Left kidney (tissue), 8 donors: Measurements from ENCODE around the gene TBX10. TPM values are rescaled to one million over a fixed set of nuclear protein-coding genes. Genes with fewer than 3 reads are reported as not detected.
"Not testable (repeated sequence)": the region's sequence is repeated elsewhere in the genome, so short reads cannot be mapped to it uniquely, and the experiment has no call there.

Experiments
- DNase-seq: peaks from one replicate; pipeline ENCODE4 v3.0.0-alpha.2; 2013
- long read RNA-seq, 8 donors: transcript quantifications; one replicate each; lab custom pipeline, GENCODE V29; 2026
- polyA plus RNA-seq: library from polyadenylated mRNA; unstranded; fragments of 120-200 nt; gene quantifications from one replicate; pipeline ENCODE4 v1.2.1, GENCODE V29; 2013; ENCODE audit not compliant: insufficient read length

The TBX10 gene
- polyA plus RNA-seq: not detected
- long read RNA-seq, donor 1: 0 reads
- long read RNA-seq, donor 2: 0 reads
- long read RNA-seq, donor 3: 0 reads
- long read RNA-seq, donor 4: 0 reads
- long read RNA-seq, donor 5: 0 reads
- long read RNA-seq, donor 6: 0 reads
- long read RNA-seq, donor 7: 0 reads
- long read RNA-seq, donor 8: 0 reads

DNA sequence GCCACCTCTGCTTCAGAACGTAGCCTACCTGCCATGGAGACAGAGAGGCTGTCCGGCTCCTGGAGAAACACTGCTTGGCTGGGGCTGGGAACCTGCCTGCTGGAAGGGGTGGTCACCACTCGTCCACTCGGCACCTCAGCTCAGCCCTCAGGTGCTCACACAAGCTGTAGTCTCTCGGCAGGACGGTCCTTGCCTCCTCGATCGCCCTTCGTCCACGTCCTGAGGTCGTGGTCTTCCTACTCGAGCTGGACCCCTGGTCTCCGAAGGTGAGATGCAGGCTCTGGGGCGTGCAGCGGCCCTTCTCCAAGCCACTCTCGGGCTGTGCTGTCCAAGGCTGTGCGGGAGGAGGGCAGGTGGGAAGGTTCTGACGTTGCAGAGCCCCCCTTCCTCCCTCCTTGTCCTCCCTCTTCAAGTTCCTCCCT lies at the start of gene TBX10:
Gene TBX10 (minus strand): TSS at position 326 of the 422 bp plus-strand sequence. CDS start 291 bp downstream, at position 35.
- no peak for DNase-seq

DNA sequence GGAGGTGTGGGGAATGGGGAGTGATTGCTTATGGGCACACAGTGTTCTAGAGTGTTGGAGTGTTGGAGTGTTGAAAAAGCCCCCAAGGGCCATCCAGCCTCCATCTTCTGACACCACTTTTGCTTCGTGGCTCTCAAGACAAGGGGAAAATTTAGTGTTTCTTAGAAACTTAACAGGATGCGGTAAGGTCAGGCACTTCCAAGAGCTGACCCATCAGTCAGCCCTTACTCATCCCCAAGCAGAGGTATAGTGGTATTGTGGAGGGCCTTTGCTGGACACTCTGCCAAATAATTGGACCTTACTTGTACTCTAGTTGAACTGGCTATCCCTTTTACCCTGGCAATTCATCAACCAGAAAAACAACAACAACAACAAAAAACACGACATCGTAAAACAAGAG lies 49.6 kb upstream of the TBX10 start:
- DNase-seq: no peak

DNA sequence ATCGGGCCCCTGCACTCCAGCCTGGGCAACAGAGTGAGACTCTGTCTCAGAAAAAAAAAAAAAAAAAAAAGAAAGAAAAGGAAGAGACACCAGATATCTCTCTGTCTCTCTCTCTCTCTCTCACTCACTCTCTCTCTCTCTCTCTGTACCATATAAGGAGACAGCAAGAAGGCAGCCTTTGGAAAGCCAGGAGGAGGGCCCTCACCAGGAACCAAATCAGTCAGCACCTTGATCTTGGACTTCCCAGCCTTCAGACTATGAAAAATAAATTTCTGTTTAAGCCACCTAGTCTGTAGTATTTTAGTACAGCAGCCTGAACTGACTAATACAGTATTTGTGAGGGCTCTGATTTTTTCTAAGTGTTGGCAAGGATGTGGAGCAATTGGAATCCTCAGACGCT lies 48.4 kb upstream of the TBX10 start:
- no peak for DNase-seq

DNA sequence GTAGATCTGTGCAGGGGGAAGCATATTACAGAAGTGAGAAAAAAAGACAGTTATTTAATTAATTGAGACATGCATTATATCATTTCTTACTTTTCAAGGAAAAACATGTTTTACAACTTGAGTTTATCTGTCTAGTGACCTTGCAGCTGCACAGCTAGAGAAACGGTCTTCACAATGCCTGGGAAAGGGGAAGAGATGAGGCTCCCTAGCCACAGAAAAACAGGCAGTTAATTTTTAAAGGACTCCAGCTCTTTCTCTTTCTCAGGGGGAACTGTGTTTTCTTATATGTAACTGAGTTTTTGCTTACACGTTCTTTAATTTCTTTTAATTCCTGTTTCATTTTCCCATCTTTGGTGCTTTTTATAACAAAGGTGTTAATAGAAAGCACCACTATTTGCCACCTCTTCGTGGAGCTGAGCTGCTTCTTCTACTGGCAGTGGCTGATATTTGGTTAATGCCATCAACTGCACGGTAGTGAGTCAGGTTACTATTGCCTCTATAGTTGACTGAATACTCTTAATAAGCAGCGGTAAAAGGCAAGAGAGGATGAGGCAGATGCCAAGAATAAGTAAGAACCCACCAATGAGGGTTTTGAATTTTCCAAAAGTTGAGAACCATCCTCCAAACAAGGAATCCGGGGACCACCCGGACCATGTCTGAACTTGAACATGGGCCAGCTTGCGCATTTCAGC lies 46.2 kb upstream of the TBX10 start:
- DNase-seq: not testable (repeated sequence)

DNA sequence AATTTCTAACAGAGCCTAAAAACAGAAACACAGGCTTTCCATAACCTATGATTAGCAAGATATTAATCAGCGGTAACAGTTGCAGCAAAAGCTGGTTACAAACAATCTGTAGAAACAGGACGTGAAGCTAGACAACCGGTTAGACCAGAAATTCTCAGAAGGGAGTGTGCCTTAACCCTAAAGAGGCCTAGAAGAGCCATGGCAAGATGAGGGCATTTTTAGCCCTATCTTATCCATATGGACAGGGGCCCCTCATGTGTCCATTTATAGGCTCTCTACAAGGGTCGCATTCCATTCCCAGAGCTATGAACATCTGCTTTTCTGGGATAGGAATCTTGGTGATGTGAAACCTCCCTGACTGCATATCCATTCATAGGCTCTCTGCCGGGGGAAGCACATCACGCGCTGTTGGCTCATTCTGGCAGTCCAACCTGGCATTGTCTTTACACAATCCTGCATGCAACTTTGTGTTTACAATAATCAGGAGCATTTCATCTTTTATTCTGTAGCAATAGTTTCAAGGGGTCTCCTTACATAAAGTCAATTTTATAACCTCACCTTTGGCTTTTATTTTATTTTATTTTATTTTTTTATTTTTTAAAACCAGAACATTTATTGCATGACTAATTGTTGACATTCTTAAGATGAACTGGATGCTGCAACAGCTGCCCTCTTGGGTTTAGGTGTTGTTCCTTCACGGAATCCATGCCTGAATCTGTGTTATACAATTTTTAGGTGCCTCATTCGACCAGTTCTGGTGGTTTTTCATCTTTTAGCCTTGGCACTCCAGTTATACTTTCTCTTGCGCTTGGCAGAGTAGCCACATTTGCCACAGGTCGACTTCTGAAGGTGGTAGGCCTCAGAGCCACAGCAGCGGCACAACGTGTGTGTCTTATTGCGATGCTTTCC lies 42.8 kb upstream of the TBX10 start:
- DNase-seq: not testable (repeated sequence)

DNA sequence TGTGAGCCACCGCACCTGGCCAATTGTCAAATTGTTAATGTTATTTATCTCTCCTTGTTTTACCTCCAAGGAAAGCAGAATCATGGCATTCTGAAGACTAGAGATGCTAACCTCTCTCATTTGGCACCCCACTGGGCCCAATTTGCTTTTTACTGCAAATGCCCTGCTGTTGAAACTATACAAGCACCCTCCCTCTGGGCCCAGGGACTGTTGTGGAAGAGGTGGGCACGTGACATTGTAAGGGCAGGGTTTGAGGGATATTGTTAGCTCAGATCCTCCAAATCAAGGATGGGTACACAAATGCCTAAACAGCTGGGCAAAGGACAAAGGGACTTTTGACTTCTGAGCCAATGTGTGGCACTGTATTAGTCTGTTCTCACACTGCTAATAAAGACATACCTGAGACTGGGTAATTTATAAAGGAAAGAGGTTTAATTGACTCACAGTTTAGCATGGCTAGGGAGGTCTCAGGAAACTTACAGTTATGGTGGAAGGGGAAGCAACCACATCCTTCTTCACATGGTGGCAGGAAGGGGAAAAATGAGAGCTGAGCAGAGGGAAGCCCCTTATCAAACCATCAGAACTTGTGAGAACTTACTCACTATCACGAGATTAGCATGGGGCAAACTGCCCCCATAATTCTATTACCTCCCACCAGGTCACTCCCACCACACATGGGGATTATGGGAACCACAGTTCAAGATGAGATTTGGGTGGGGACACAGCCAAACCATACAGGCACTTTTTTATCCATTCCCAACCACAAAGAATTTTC lies 41.3 kb upstream of the TBX10 start:
- no peak for DNase-seq

DNA sequence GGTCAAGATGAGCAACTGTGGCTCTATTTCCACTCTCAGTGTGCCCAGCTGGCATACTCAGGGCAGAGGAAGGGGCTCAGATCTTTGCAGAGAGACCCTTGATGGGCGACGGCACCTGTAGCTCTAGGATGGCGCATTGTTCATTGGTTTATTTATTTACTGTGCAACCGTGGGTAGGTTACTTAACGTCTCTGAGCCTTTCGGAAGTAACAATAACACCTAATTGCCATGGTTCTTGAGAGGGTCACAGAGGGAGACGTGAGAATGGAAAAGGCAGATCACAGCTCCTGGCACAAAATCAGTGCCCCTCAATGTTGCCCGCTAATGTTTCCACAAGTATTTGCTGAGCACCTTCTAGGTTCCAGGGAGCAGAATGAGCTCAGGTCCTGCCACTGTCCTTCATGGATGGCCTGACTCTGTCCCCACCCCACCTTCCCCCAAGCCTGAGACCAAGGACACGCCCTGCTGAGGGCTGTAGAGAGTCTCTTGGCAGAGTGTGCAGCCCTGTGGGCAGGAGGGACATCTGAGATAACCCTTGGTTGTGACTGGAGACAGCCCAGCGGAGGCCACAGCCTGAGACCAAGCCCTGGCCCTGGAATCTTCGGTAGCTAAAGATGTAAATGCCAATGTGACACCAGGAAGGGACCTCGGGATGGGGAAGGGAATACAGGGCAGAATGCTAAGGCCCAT lies 35.6 kb upstream of the TBX10 start:
- no peak for DNase-seq

DNA sequence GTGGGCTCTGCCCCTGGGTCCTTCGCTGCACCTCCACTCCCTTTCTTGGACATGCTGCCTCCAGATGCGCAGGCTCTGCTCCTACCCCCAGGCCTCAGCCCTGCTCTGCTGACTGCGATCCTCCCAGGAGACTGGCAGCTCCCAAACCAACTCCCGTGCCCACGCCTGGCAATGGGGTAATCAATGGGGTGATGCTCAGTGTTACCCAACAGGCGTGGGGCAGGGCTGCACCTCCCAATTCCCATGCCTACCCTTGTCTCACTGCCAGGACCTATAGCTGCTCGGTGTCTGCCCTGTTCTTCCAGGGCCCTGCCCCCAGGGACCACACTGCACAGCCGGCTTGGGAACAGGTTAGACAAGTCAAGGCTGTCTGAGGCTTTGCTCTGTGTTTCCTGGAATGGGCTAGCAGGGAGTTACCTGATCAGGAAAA lies 34.9 kb upstream of the TBX10 start, which contains the start of gene ALDH3B2:
Gene ALDH3B2 (minus strand): TSS at position 182 of the 430 bp plus-strand sequence. CDS start 7,688 bp downstream, outside the sequence.
- DNase-seq: peak; percentile 46

DNA sequence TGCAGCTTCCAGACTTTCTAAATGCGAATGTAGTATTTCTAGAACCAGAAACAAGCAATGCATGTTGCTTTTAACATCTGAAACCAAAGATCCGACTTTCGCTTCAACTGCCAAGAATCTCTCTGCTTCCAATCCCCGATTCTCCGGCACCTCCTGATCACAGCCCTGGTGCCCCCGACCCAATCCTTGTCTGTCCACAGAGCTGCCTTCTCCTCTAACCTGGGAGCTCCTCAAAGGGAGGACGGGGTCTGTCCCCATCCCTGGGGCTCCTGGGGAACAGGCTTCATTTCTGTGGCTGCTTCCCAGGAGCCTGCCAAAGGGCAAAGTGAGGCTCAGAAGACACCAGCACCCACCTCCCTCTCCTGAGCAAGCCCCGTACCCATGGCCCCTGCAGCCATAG lies 34.3 kb upstream of the TBX10 start:
- DNase-seq: no peak

DNA sequence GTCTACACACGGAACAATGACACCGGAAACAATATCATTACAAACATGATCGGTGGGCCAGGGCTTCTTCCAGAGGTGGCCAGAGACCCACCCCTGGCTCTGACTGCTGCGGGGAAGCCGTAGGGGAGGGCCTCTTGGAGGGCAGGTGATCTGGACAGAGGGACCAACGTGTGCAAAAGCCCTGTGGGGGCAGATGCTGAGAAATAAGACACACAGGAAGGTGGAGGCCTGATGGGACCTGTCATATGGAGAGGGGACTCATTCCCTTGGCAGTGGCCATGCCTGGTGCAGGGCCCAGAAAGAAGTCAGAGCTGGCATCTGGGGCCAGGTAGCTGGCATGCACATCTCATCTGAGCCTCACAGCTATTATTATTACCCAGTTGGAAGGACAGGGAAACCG lies 33.8 kb upstream of the TBX10 start:
- no peak for DNase-seq

DNA sequence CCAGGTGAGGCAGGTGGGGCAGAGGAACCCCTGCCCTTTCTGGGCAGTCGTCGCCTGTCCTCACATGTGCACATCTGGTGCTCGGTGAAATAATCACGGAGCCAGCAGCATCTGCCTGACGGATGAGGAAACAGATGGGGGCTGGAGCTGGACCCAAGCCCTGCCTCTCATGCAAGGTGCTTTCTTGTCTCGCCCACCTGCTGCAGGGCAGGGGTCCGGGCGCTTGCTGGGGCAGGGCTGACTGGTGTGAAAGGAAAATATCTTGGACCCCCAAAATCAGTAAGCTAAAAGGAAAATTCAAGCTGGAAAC lies 31.6 kb upstream of the TBX10 start:
- DNase-seq: no peak

DNA sequence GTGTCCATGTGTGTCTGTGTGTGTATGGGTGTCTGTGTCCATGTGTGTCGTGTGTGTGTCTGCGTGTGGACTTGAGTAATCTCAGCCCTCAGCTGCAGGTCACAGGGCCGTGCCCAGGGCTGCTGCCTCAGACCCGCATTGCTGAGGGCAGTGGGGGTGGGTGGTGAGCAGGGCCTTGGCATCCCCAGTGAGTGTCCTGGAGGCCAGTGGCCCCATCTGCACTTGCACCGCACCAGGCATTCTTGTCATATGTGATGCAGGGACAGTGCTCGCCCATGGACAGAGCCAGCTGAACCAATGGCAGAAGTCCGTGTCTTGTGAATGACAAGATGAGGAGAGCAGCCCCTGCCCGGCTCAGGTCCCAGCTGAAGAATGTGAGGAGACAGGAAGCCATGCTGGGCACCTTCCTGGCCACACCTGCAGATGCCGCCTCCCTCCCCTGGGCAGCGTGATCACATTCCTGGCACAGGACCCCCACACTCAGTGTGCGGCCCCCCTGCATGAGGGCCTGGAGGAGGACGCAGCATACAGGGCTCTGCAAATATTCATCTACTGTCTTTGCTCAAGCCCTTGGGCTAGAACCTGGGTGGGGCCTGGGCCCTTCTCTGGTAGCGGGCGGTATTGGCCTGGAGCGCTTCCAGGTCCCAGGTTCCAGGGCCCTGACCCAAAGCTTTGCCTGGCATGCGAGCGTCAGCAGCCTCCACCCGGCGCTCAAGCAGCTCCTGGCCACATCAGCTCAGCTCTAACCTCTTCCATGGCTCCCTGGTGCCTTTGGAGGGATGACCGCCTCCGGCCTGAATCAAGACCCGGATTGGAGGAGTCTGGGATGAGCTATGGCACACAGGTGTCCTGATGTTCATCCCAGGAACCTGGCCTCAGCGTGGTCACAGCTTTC lies 31.0 kb upstream of the TBX10 start:
- no peak for DNase-seq

DNA sequence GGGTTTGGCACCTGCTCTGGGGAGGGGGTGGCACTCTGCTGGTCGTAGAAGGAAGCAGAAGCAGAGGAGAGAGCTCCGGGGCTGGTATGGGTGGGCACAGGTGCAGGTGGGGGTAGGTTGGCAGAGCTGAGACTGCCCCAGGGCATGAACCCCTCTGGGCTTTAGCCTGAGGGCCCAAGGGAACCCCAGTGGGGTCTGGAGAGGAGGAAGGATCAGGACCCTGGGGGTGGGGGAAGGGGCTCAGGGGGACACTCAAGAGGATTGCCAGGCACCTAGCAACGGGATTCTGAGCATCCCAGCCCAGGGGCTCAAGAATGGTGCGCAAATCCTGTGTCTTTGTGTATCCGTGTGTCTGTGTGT lies 28.6 kb upstream of the TBX10 start:
- no peak for DNase-seq

DNA sequence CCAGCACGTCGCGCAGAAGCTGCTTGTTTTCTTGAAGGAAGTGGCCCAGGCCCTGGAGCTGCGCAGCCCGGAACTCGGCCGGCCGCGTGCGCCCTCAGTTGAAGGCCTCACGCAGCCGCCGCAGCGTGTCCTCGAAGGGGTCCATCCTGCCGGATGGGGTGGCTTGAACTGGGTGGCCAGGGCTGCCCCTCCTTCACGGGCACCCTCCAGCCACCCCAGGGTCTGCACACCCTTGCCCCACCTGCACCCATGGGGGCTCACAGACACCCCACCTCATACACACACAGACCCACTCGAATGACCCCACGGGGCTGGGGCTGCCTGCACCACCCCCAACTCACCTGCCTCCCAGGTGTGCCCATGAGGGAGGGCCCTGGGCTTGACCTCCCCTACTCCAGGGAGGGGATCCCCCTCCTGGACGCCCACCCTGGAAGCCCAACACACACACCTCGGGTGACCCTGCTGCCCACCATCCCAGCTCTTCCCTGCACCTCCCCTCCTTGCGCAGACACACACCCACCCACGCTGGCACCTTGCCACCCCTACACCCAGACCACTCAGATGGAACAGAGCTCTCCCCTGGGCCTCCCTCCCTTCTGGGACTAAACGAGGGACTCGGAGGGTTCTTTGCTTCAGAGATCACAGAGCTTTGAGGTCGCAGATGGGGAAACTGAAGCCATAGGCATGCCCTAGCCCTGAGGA lies 28.1 kb upstream of the TBX10 start:
- DNase-seq: peak; percentile 54

DNA sequence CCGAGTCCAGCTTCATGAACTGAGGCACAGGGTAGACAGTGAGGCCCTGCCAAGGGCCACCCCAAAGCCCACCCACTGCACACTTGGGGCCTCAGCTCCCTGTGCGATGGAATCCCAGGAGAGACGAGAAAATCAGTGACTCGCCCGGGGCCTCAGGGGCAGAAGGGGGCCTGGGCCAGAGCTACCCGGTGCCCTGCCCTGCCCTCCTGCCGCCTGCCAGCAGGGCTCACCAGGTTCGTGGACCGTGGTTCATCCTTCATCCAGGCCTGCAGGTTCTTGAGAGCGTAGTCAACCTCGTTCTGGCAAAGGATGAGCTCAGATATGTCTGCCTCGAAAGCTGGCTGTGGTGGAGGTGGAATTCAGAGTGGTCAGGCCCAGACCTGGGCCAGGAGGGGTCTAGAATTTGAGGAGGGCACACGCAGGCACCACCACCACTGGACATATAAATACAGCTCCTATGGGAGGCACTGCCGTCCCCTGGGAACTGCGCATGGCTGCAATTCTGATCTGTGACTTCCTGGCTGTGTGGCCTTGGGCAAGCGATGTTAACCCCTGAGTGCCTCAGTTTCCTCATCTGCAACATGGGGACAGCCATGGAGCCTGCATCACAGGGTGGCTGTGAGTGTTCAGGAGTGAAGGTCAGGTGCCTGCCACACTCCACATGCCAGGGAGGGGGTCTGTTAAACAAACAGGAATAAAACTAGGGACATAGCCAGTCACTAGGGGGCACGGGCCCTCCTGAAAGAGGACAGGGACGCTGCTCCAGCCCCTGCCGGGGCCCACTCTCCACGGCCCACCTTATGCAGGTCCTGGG lies 27.3 kb upstream of the TBX10 start:
- DNase-seq: no peak

DNA sequence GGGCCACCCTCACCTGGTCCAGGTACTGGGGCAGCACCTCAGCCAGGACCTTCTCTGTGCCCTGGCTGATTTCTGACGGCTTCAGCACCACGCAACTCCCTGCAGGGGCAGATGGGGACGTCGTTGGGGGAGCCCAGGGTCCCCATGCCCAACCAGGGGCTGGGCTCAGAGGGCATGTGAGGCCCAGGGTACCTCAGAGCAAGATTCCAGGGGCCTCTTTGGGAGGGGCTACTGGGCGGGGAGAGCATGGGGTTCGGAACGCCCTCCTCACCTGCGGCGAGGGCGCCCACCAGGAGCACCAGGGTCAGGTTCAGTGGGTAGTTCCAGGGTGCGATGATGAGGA lies 26.7 kb upstream of the TBX10 start:
- no peak for DNase-seq

DNA sequence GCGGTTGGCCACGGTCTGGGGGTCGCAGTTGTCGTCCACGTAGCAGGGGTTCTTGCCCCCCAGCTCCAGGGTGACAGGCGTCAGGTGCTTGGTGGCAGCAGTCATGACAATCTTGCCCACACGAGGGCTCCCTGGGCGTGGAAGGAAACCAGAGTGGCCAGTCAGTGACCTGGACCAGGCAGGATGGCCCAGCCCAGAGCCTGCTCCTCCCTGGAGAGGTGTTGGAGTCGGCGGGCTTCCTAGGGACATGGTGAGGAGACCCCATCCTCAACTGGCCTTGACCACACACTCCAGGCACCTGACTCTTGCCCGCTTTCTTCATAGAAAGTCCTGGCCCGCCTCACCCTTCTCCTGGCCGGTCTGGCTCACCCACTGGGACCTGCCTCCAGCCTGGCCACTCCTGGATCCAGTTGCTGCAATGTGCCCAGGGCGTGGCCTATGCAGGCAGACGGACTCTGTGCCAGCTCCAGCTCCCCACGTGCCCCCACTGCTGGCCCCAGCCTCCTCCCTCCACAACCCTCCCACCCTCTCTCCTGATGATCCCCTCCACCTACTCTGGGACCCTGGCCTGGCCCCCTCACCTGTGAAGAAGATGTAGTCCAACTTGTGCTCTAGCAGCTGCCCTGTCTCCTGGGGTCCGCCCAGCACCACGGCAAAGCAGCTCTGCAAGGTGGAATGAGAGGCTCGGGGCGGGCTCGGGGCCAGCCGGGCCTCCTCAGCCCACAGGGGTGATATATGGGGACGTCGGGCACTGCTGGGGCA lies 26.2 kb upstream of the TBX10 start:
- no peak for DNase-seq
